ENCODE results near the gene C6orf132.

Gene C6orf132

DNA sequence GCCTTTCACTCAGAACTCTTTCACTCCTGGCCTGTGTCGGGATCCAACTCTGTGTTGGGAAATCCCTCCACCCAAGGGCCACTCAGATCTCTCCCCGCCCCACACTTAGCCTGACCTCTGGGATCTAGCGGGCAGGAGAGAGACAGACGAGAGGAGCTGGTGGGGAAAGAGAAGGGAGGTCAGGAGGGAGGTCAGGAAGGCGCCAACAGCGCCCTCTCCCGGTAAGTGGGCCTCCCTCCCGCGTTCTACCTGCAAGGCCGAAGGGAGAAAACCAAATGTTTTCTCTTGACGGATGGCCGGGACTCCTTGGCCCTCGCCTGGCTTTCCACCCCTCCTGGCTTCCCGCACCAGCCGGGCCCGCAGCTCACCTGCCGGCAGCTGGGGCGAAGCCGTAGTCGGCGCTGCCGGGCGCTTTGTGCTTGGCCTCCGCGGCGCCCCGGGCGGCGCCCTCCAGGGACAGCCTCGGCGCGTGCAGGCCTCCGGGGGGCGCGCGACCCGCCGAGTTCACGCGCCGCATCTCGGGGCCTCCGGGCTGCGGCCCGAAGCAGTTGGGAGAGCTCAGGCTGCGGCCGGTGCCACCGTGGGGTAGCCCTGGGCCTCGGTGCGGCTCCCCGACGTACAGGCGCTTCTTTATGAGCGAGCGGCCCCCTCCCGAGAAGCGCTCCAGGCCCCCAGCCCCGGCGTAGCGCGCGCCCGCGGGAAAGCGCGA lies 38.2 kb downstream of the C6orf132 start:
- H3K4me3 ChIP-seq (ENCODE audit: low read length): no peak overlapping the region
- peak; percentile 57 for TF ChIP-seq CTCF (conservative IDR thresholded peaks at IDR 0.05; ENCODE audit: low read length)
- peak; percentile 37 for DNase-seq (ENCODE audit: low read depth)

DNA sequence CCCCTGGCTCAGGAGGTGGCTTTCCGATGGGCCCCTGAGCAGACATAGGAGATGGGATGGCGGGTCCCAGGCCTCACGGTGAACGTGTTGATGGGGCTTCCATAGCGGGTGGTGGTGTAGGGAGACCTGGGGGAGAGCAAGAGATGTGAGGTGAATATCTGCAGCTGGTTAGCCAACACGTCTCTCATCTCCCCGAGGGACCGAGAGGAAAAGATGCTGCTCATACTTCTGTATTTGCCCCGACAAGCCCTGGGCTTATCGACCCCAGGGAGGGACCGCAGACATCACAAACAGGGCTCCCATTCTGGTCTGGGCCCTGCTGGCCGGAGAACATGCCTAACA lies 38.7 kb downstream of the C6orf132 start:
- H3K4me3 ChIP-seq (ENCODE audit: low read length): no peak overlapping the region
- TF ChIP-seq CTCF (conservative IDR thresholded peaks at IDR 0.05; ENCODE audit: low read length): no peak
- no peak for DNase-seq (ENCODE audit: low read depth)

GRCh38 chr6:42103216-42103615 lies 39.2 kb downstream of the C6orf132 start:
- TF ChIP-seq CTCF (conservative IDR thresholded peaks at IDR 0.05; ENCODE audit: low read length): no peak
- no peak overlapping the region for H3K4me3 ChIP-seq (ENCODE audit: low read length)
- DNase-seq (ENCODE audit: low read depth): no peak

- peak; percentile 43 for DNase-seq (ENCODE audit: low read depth)
- no peak overlapping the region for H3K4me3 ChIP-seq (ENCODE audit: low read length)
- no peak for TF ChIP-seq CTCF (conservative IDR thresholded peaks at IDR 0.05; ENCODE audit: low read length)
Measured at GRCh38 chr6:42101186-42101657, 41.2 kb downstream of the C6orf132 start.

- DNase-seq (ENCODE audit: low read depth): peak; percentile 53
- H3K4me3 ChIP-seq (ENCODE audit: low read length): no peak overlapping the region
- no peak for TF ChIP-seq CTCF (conservative IDR thresholded peaks at IDR 0.05; ENCODE audit: low read length)
Measured at GRCh38 chr6:42100029-42100901, 42.2 kb downstream of the C6orf132 start.

GRCh38 chr6:42099340-42100028 lies 42.9 kb downstream of the C6orf132 start:
- H3K4me3 ChIP-seq (ENCODE audit: low read length): no peak overlapping the region
- peak; percentile 41 for DNase-seq (ENCODE audit: low read depth)
- TF ChIP-seq CTCF (conservative IDR thresholded peaks at IDR 0.05; ENCODE audit: low read length): no peak
